H7 (cell line): ENCODE data around the gene IFT43. TPM values are rescaled to one million over a fixed set of nuclear protein-coding genes. Genes with fewer than 3 reads are reported as not detected.

Experiments used
- DNase-seq: peaks from one replicate; pipeline ENCODE4 v3.0.0; 2012
- H3K27me3 ChIP-seq: 2 replicates; pipeline ENCODE4 v1.6.0; 2011; ENCODE audit warnings: mild to moderate bottlenecking, low read length; ENCODE audit not compliant: control insufficient read depth, insufficient read depth
- H3K36me3 ChIP-seq: replicated peaks from 2 replicates; pipeline ENCODE4 v1.5.1; 2011; ENCODE audit warnings: low read length; ENCODE audit not compliant: control insufficient read depth, insufficient read depth
- H3K4me3 ChIP-seq: 2 replicates; pipeline ENCODE4 v1.5.1; 2011; ENCODE audit warnings: low read depth, mild to moderate bottlenecking, control low read depth, low read length, moderate library complexity; ENCODE audit not compliant: insufficient read depth
- total RNA-seq: library from RNA; depleted of rRNA; stranded (reverse); fragments of >200 nt; shearing (Covaris generic); gene quantifications from 2 replicates; pipeline ENCODE4 v1.2.3, GENCODE V29; 2014; rRNA removed

IFT43 gene
- total RNA-seq = 17.2 and 24.6 TPM in 2 replicates

DNA sequence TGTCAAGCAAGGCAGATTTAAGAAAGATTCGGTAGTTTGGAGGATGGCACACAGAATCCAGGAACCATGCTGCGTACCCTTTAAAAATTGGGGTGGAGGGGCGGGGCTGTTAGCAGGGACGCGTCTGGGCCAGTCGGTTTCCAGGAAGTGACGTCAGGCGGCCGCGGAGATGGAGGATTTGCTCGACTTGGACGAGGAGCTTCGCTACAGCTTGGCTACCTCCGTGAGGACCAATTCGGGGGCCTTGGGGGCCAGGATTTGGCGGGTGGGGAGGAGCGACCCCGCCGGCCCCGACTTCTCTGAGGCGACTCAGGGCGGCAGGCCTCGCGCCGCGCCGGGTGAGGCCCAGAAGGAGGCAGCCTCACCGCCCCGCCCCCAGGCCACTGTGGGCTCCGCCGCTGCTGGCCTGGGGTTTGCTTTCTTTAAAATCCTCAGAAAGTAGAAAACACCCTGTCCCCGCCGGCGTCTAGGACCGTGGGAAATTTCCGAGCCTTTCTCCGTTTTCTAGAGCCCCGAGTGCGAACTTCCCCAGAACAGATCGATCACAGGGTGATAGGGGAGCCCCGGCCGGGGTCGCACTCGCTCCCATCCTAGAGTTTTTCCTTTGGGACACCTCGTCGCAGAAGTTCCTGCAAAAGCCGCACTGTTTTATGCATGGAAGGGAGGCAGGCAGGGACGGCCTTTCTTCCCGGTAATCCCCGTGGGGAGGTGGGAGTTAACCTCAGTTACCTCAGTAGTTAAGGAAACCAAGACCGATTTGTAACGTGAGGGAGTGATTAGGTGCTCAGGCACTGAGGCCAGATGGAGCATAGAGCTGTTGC, at the start of gene IFT43:
Gene IFT43, plus strand, starts transcription at position 146 of the 821 bp plus-strand sequence. Its CDS starts 24 bp downstream, at position 170.
- H3K27me3 ChIP-seq = peaks cover 14% of the 10 kb centered on the region
- no peaks in the 10 kb centered on the region for H3K36me3 ChIP-seq
- peak; percentile 90 for DNase-seq
- peak within 1 kb of the TSS; percentile 76 for H3K4me3 ChIP-seq

- no peak for DNase-seq
- no peak overlapping the region for H3K4me3 ChIP-seq
- H3K36me3 ChIP-seq = no peaks in the 10 kb centered on the region
- H3K27me3 ChIP-seq = no peaks in the 10 kb centered on the region
These were observed 46.4 kb upstream of the IFT43 start for GRCh38 chr14:75939200-75939599.

DNA sequence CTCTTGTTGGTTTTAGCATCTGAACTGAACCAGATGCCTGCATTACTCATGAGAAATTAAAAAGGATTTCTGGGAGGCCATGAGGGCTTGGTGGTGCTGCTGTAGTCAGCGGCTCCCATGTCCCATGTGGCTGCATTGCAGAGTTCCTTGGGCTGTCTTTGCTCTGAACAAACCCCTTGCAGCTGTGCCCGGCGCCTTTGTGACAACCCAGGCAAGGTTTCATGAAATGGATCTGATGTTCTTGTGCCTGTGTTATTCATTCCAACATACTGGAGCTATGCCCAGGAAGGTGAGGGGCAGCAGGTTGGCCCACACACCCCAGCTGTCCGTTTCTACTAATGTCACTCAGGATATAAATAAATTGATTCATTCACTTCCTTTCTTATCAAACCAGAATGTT, 44.5 kb upstream of the IFT43 start:
- no peak overlapping the region for H3K4me3 ChIP-seq
- H3K36me3 ChIP-seq = no peaks in the 10 kb centered on the region
- no peak for DNase-seq
- H3K27me3 ChIP-seq = no peaks in the 10 kb centered on the region

DNA sequence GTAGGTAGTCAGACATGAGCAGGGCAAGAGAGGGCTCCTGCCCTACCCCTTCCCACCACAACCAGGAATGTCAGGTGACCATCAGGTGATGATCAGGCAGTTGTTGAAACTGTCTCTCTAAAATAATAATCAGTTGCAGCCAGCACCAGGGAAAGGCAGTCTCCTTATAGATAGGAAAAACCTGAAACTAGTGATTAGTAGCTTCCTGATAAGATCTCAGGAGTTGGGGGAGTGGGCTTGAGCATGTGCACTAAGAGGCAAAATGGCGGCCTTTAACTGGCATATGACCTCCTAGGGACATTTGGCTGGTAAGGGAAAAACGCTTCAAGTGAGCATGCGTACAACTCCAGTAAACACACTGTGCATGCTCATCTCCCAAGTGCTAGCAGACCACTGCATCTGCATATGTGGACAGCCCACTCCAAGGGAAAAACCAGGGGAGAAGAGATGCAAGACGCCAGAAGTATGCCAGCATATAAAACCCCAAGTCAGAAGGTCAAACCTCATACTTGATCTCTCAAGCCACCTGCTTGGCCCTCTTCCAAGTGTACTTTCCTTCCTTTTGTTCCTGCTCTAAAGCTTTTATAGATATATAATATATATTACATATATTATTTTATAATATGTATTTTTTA, 40.8 kb upstream of the IFT43 start:
- H3K4me3 ChIP-seq = no peak overlapping the region
- DNase-seq = no peak
- H3K27me3 ChIP-seq = no peaks in the 10 kb centered on the region
- no peaks in the 10 kb centered on the region for H3K36me3 ChIP-seq

- no peaks in the 10 kb centered on the region for H3K27me3 ChIP-seq
- no peaks in the 10 kb centered on the region for H3K36me3 ChIP-seq
- no peak for DNase-seq
- H3K4me3 ChIP-seq = no peak overlapping the region
These were observed 38.8 kb upstream of the IFT43 start for GRCh38 chr14:75946785-75947184.

GRCh38 chr14:75952489-75952888, 33.1 kb upstream of the IFT43 start:
- Histone ChIP-seq H3K27me3 (no peaks in the 10 kb centered on the region), H3K4me3 (no peak overlapping the region), H3K36me3 (no peaks in the 10 kb centered on the region)
- no peak for DNase-seq

- Histone ChIP-seq H3K27me3 (no peaks in the 10 kb centered on the region), H3K36me3 (no peaks in the 10 kb centered on the region), H3K4me3 (no peak overlapping the region)
- DNase-seq = no peak
These were observed 26.5 kb upstream of the IFT43 start for GRCh38 chr14:75959031-75959430.

DNA sequence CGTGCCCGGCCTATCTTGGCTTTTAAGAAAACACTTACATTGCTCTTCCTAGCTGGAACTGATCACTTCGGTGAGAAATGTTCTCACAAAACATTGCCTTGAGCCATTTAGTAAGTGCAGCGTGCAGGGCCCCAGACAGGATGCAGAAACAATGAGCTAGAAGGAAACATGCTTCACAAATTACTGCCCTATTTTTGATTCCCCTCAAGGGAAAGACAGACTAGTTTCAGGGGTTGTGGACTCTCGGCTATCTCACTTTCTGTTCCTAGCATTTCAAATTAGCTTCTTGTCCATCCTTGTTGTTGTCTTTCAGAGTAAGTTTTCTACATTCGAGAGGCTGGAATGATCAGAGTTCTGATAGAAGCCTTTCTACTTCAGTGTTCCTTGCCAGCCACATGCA, 25.3 kb upstream of the IFT43 start:
- H3K4me3 ChIP-seq = no peak overlapping the region
- H3K27me3 ChIP-seq = no peaks in the 10 kb centered on the region
- no peaks in the 10 kb centered on the region for H3K36me3 ChIP-seq
- DNase-seq = no peak

- DNase-seq = no peak
- Histone ChIP-seq H3K27me3 (no peaks in the 10 kb centered on the region), H3K4me3 (no peak overlapping the region), H3K36me3 (no peaks in the 10 kb centered on the region)
These were observed 23.9 kb upstream of the IFT43 start for GRCh38 chr14:75961662-75962061.

DNA sequence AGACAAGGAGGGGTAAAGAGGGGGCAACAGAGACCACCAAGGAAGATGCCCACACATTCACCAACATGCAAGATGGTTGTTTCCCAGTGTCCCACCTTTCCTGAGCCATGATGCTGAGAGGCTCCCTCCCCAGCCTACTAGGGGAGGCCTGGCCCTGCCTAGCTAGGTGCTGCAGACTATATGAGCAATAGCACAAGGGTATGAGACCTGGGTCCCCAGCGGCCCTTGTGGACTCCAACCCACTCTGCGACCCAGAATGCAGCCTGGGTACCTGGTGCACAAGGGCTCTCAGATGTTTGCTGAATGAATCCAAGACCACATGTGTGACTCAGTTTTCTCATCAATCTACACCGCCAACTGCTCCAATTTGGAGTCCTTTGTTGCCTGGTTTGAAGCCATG, 17.7 kb upstream of the IFT43 start:
- no peak for DNase-seq
- H3K36me3 ChIP-seq = no peaks in the 10 kb centered on the region
- H3K4me3 ChIP-seq = no peak overlapping the region
- no peaks in the 10 kb centered on the region for H3K27me3 ChIP-seq

- DNase-seq = no peak
- H3K4me3 ChIP-seq = no peak overlapping the region
- H3K36me3 ChIP-seq = no peaks in the 10 kb centered on the region
- no peaks in the 10 kb centered on the region for H3K27me3 ChIP-seq
These were observed 17.1 kb upstream of the IFT43 start for GRCh38 chr14:75968456-75968855.

- no peak for DNase-seq
- H3K36me3 ChIP-seq = no peaks in the 10 kb centered on the region
- H3K4me3 ChIP-seq = no peak overlapping the region
- H3K27me3 ChIP-seq = no peaks in the 10 kb centered on the region
These were observed 16.4 kb upstream of the IFT43 start for GRCh38 chr14:75969126-75969525.

DNA sequence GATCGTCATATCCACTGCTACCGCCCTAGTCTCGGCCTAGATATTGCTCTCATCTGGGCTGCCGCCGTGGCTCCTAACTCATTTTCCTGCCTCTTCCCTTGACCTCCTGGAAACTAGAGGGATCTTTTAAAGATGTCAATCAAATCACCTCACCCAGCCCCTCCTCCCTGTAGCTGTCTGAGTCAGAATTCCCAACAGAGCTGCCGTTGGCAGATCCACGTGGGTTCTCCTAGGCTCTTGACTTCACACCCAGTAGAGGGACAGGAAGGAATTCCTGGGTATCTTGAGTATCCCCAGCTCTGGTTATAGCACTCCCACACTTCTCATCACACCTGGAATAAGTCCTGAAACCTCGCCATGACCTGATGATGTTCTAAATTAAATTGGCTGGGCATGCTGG, 15.7 kb upstream of the IFT43 start:
- Histone ChIP-seq H3K27me3 (no peaks in the 10 kb centered on the region), H3K4me3 (no peak overlapping the region), H3K36me3 (no peaks in the 10 kb centered on the region)
- DNase-seq = no peak

DNA sequence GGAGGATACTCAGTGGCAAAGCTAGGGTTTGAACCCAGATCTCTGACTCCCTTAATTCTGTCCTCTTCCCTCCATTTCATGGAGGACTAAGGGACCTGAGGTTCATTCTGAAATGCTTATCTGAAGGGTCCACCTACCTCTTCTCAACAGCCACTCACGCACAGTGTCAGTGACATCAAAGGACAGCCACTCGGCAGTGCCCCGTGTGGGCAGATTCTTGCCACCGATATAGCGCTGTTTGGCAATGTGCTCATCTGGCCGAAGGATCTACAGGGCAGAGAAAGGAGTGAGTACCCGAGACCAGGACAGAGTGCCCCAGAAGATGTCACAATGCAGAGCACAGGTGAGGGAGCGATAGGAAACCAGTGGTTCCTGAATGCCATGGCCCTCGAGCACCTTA, 14.6 kb upstream of the IFT43 start:
- Histone ChIP-seq H3K4me3 (no peak overlapping the region), H3K27me3 (no peaks in the 10 kb centered on the region), H3K36me3 (no peaks in the 10 kb centered on the region)
- DNase-seq = no peak

GRCh38 chr14:75971509-75971908, 14.1 kb upstream of the IFT43 start:
- no peaks in the 10 kb centered on the region for H3K36me3 ChIP-seq
- DNase-seq = no peak
- H3K27me3 ChIP-seq = no peaks in the 10 kb centered on the region
- no peak overlapping the region for H3K4me3 ChIP-seq
